ENCODE measurements around the gene GSDME. TPM values are rescaled to one million over a fixed set of nuclear protein-coding genes. Genes with fewer than 3 reads are reported as not detected.

The GSDME gene
- polyA plus RNA-seq, 2 of the 4 experiments (the other 2 are of a cell fraction) = 51.0 to 55.9 TPM

DNA sequence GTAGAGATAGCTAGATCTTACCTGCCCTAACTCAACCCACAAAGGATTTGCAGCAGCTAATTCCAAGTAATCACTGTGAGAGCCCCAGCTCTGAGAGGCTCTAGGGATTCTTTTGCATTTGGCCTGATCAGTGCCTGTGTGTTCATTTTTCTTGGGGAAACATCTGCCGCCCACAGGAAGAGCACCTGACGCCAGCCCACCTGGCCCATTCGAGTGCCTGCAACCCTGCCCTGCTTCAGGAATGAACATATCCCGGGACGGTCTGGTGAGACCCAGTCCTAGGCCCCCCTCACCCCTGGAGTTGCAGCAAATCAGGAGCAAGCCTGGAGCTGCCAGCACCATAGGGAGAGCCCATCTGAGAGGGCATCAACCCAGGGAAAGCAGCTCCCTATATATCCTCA lies 38.8 kb downstream of the GSDME start:
- no peak for FAIRE-seq
- Histone ChIP-seq H3K4me1 (peaks cover 26% of the 10 kb centered on the region), H3K9me3 (no peaks in the 10 kb centered on the region), H3K27ac (no peak overlapping the region), H3K4me3 (no peak overlapping the region), H3K4me2 (no peak overlapping the region)
- POLR2A ChIA-PET = no interaction called here
- no peak for ATAC-seq
- no peak for DNase-seq (ENCODE audit: low read depth in 1 of 2, low spot score in 1 of 2)
- CTCF ChIA-PET = interaction anchor here (0.7 to 2.0 kb wide), 2 partner anchors 380 to 428 kb away, joined by 3 to 6 read pairs; no protein-coding TSS in a partner anchor
- TF ChIP-seq KDM1A (IDR thresholded peaks at IDR 0.05; ENCODE audit: low read depth) (no peak), JUNB (IDR thresholded peaks at IDR 0.05) (no peak), EHMT2 (IDR thresholded peaks at IDR 0.05; ENCODE audit: low read depth) (no peak)
- WGBS (ENCODE audit: missing lambda C conversion rate) = 90% methylated on average over 3 of the region's 5 CpGs

DNA sequence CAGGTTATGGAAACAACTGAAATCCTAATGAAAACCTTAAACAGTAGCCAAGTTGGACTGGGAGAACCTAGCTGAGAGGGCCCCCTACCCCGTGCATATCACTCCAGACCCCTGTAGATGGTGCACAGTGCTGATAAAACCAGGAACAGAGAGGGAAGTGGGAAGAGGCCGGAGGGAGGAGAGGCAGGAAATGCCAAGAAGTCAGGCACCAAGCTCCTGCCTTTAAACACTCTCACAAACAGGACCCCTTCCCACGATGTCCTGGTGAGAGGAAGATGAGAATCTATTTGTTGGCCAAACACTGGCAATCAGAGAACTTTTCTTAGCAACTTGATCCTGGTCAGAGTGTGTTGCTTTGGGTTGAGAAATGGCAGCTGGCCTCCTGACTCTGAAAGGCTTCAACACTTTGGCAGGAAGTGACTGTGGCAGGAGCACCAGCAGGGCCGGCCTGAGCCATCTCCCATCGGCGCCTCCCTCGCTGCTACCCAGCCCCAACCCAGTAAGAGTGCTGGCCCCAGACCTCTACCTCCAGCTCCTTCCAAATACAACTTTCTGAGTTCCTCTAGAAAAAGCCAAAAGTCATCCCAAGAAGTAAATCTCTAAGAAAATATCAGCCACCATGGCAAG lies 39.5 kb downstream of the GSDME start:
- DNase-seq (ENCODE audit: low read depth in 1 of 2, low spot score in 1 of 2) = no peak
- H3K4me2 ChIP-seq = no peak overlapping the region
- ChIA-PET CTCF (interaction anchor here (0.7 to 2.0 kb wide), 2 partner anchors 13 to 381 kb away, joined by 4 to 6 read pairs; no protein-coding TSS in a partner anchor), POLR2A (no interaction called here)
- no peak for ATAC-seq
- TF ChIP-seq NPAS2 (CRISPR knock-in tag; IDR thresholded peaks at IDR 0.05; ENCODE audit: borderline replicate concordance) (no peak), MYC (IDR thresholded peaks at IDR 0.05; ENCODE audit: borderline replicate concordance, low read length) (no peak), JUN (IDR thresholded peaks at IDR 0.05) (no peak), CEBPB (IDR thresholded peaks at IDR 0.05) (no peak), PHF8 (IDR thresholded peaks at IDR 0.05; ENCODE audit: borderline replicate concordance, low read depth) (no peak), TP53 (CRISPR knock-in tag; IDR thresholded peaks at IDR 0.05) (no peak), KDM5A (IDR thresholded peaks at IDR 0.05) (no peak), RFX5 (IDR thresholded peaks at IDR 0.05) (no peak), RNF2 (IDR thresholded peaks at IDR 0.05; ENCODE audit: borderline replicate concordance, low read depth) (no peak)
- TF ChIP-seq, protein P1, sequence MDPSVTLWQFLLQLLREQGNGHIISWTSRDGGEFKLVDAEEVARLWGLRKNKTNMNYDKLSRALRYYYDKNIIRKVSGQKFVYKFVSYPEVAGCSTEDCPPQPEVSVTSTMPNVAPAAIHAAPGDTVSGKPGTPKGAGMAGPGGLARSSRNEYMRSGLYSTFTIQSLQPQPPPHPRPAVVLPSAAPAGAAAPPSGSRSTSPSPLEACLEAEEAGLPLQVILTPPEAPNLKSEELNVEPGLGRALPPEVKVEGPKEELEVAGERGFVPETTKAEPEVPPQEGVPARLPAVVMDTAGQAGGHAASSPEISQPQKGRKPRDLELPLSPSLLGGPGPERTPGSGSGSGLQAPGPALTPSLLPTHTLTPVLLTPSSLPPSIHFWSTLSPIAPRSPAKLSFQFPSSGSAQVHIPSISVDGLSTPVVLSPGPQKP (IDR thresholded peaks at IDR 0.05; ENCODE audit: low read depth, low read length) = no peak
- no peaks in the 10 kb centered on the region for H3K9me3 ChIP-seq
- H3K4me3 ChIP-seq = no peak overlapping the region
- no peak for FAIRE-seq
- peaks cover 21% of the 10 kb centered on the region for H3K4me1 ChIP-seq
- no peak overlapping the region for H3K27ac ChIP-seq
- 74% methylated on average over 7 of the region's 7 CpGs for WGBS (ENCODE audit: missing lambda C conversion rate)

DNA sequence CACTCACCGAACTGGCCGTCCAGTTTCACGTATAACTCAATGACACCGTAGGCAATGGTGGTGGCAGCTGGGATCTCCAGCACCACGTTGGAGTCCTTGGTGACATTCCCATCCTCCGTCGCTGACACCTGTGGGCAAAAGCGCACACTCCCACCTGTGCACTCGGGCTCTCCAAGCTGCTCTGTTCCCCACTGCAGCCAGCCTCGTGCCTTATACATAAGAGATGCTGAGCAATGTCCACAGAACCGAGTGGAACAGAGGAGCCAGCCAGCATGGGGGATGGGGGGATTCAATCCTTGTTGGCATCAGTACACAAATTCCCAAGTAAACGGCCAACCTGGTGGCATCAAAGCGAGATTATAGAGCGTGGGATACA lies 40.0 kb downstream of the GSDME start:
- no peaks in the 10 kb centered on the region for H3K9me3 ChIP-seq
- no peak for ATAC-seq
- no peak for FAIRE-seq
- DNase-seq (ENCODE audit: low read depth in 1 of 2, low spot score in 1 of 2) = no peak
- H3K4me2 ChIP-seq = no peak overlapping the region
- no peak overlapping the region for H3K4me3 ChIP-seq
- H3K27ac ChIP-seq = no peak overlapping the region
- CTCF ChIA-PET = interaction anchor here (2.0 to 2.7 kb wide), 2 partner anchors 14 to 381 kb away, joined by 6 to 14 read pairs; no protein-coding TSS in a partner anchor
- 88% methylated on average over 14 of the region's 14 CpGs for WGBS (ENCODE audit: missing lambda C conversion rate)
- TF ChIP-seq, protein P2, sequence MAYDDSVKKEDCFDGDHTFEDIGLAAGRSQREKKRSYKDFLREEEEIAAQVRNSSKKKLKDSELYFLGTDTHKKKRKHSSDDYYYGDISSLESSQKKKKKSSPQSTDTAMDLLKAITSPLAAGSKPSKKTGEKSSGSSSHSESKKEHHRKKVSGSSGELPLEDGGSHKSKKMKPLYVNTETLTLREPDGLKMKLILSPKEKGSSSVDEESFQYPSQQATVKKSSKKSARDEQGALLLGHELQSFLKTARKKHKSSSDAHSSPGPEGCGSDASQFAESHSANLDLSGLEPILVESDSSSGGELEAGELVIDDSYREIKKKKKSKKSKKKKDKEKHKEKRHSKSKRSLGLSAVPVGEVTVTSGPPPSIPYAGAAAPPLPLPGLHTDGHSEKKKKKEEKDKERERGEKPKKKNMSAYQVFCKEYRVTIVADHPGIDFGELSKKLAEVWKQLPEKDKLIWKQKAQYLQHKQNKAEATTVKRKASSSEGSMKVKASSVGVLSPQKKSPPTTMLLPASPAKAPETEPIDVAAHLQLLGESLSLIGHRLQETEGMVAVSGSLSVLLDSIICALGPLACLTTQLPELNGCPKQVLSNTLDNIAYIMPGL (CRISPR knock-in tag; IDR thresholded peaks at IDR 0.05; ENCODE audit: borderline replicate concordance) = no peak
- TF ChIP-seq ZC3H11A (IDR thresholded peaks at IDR 0.05) = no peak
- no peak for TF ChIP-seq BHLHE40 (IDR thresholded peaks at IDR 0.05; ENCODE audit: low read depth, low read length)
- TF ChIP-seq, protein P3, sequence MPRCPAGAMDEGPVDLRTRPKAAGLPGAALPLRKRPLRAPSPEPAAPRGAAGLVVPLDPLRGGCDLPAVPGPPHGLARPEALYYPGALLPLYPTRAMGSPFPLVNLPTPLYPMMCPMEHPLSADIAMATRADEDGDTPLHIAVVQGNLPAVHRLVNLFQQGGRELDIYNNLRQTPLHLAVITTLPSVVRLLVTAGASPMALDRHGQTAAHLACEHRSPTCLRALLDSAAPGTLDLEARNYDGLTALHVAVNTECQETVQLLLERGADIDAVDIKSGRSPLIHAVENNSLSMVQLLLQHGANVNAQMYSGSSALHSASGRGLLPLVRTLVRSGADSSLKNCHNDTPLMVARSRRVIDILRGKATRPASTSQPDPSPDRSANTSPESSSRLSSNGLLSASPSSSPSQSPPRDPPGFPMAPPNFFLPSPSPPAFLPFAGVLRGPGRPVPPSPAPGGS (IDR thresholded peaks at IDR 0.05) = no peak
- TF ChIP-seq TFCP2L1 (CRISPR knock-in tag; IDR thresholded peaks at IDR 0.05) = no peak
- TF ChIP-seq MYC (IDR thresholded peaks at IDR 0.05; ENCODE audit: borderline replicate concordance, low read length) = no peak
- no peak for TF ChIP-seq RARB (CRISPR knock-in tag; IDR thresholded peaks at IDR 0.05)
- no peak for TF ChIP-seq TP53 (CRISPR knock-in tag; IDR thresholded peaks at IDR 0.05)
- TF ChIP-seq CHD2 (IDR thresholded peaks at IDR 0.05; ENCODE audit: low read length, partially characterized antibody) = no peak
- TF ChIP-seq, protein P4, sequence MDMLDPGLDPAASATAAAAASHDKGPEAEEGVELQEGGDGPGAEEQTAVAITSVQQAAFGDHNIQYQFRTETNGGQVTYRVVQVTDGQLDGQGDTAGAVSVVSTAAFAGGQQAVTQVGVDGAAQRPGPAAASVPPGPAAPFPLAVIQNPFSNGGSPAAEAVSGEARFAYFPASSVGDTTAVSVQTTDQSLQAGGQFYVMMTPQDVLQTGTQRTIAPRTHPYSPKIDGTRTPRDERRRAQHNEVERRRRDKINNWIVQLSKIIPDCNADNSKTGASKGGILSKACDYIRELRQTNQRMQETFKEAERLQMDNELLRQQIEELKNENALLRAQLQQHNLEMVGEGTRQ (IDR thresholded peaks at IDR 0.05) = no peak
- TF ChIP-seq, protein P5, sequence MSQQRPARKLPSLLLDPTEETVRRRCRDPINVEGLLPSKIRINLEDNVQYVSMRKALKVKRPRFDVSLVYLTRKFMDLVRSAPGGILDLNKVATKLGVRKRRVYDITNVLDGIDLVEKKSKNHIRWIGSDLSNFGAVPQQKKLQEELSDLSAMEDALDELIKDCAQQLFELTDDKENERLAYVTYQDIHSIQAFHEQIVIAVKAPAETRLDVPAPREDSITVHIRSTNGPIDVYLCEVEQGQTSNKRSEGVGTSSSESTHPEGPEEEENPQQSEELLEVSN (IDR thresholded peaks at IDR 0.05; ENCODE audit: borderline replicate concordance, low read depth) = no peak
- no peak for TF ChIP-seq HDAC2 (IDR thresholded peaks at IDR 0.05)
- H3K4me1 ChIP-seq = peaks cover 15% of the 10 kb centered on the region
- POLR2A ChIA-PET = no interaction called here
